C4-2B (cell line): ENCODE data around the gene ZNF76.

Experiments used
- ZFX ChIP-seq: fragments of 450-650 bp; IDR thresholded peaks from 2 replicates; pipeline ENCODE4 v1.6.1; 2017
- TF ChIP-seq, protein P1 (sequence below): fragments of 450-650 bp; conservative IDR thresholded peaks from 2 replicates; pipeline ENCODE4 v1.5.1; 2017; ENCODE audit warnings: mild to moderate bottlenecking

DNA sequence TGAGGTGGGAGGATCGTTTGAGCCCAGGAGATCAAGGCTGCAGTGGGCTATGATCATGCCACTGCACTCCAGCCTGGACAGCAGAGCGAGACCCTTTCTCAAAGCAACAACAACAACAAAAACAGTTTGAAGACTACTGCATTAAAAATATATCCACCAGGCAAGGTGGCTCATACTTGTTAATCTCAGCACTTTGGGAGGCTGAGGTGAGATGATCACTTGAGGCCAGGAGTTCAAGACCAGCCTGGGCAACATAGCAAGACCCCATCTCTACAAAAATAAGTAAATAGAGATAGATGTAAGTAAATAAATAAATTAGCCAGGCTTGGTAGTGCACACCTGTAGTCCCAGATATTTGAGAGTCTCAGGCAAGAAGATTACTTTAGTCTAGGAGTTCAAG lies 12.5 kb downstream of the ZNF76 start:
- TF ChIP-seq, protein P1, sequence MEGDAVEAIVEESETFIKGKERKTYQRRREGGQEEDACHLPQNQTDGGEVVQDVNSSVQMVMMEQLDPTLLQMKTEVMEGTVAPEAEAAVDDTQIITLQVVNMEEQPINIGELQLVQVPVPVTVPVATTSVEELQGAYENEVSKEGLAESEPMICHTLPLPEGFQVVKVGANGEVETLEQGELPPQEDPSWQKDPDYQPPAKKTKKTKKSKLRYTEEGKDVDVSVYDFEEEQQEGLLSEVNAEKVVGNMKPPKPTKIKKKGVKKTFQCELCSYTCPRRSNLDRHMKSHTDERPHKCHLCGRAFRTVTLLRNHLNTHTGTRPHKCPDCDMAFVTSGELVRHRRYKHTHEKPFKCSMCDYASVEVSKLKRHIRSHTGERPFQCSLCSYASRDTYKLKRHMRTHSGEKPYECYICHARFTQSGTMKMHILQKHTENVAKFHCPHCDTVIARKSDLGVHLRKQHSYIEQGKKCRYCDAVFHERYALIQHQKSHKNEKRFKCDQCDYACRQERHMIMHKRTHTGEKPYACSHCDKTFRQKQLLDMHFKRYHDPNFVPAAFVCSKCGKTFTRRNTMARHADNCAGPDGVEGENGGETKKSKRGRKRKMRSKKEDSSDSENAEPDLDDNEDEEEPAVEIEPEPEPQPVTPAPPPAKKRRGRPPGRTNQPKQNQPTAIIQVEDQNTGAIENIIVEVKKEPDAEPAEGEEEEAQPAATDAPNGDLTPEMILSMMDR = no peak
- no peak for TF ChIP-seq ZFX
